ENCODE measurements around the gene ZDHHC4.

Gene ZDHHC4

GRCh38 chr7:6616854-6617643 lies 39.8 kb downstream of the ZDHHC4 start:
- H3K36me3 ChIP-seq (replicated peaks; ENCODE audit: insufficient read depth, low read length) = no peaks in the 10 kb centered on the region
- H3K79me2 ChIP-seq (ENCODE audit: low read length) = no peaks in the 10 kb centered on the region
- H3K9me3 ChIP-seq (replicated peaks; ENCODE audit: insufficient read depth, low read length) = no peaks in the 10 kb centered on the region
- 0 out of 2 replicates have a peak, but pooled peaks cover 6% of the 10 kb centered on the region for H3F3A ChIP-seq (ENCODE audit: insufficient read depth, low read length)
- no peak overlapping the region for H2AFZ ChIP-seq (ENCODE audit: low read length)
- H4K20me1 ChIP-seq (ENCODE audit: insufficient read depth, low read length) = no peaks in the 10 kb centered on the region
- TF ChIP-seq EZH2phosphoT487 (IDR thresholded peaks at IDR 0.05; ENCODE audit: low read length) (no peak), CTCF (IDR thresholded peaks at IDR 0.05; ENCODE audit: low read length) (no peak), EZH2 (optimal IDR thresholded peaks at IDR 0.05; ENCODE audit: low read depth, low read length) (no peak)
- no peak for DNase-seq
- H3K4me2 ChIP-seq (ENCODE audit: low read depth, low read length) = no peak overlapping the region
- no peak overlapping the region for H3K4me3 ChIP-seq (ENCODE audit: low read length)
- H3K27ac ChIP-seq (ENCODE audit: low read length) = no peak overlapping the region
- H3K9ac ChIP-seq (ENCODE audit: low read length) = no peak overlapping the region
- H3K4me1 ChIP-seq (ENCODE audit: low read length) = peaks cover 22% of the 10 kb centered on the region
- H3K27me3 ChIP-seq (replicated peaks; ENCODE audit: insufficient read depth, low read length) = no peaks in the 10 kb centered on the region
- no peaks in the 10 kb centered on the region for H3K9me2 ChIP-seq (replicated peaks; ENCODE audit: insufficient read depth, low read length)

GRCh38 chr7:6618621-6619020 lies 41.4 kb downstream of the ZDHHC4 start:
- Histone ChIP-seq H3K4me2 (ENCODE audit: low read depth, low read length) (no peak overlapping the region), H3K4me1 (ENCODE audit: low read length) (peaks cover 22% of the 10 kb centered on the region), H3F3A (ENCODE audit: insufficient read depth, low read length) (0 out of 2 replicates have a peak, but pooled peaks cover 6% of the 10 kb centered on the region), H3K4me3 (ENCODE audit: low read length) (no peak overlapping the region), H3K79me2 (ENCODE audit: low read length) (no peaks in the 10 kb centered on the region), H3K36me3 (replicated peaks; ENCODE audit: insufficient read depth, low read length) (no peaks in the 10 kb centered on the region), H4K20me1 (ENCODE audit: insufficient read depth, low read length) (no peaks in the 10 kb centered on the region), H3K9me2 (replicated peaks; ENCODE audit: insufficient read depth, low read length) (no peaks in the 10 kb centered on the region), H3K9ac (ENCODE audit: low read length) (no peak overlapping the region), H3K27ac (ENCODE audit: low read length) (no peak overlapping the region), H2AFZ (ENCODE audit: low read length) (no peak overlapping the region), H3K27me3 (replicated peaks; ENCODE audit: insufficient read depth, low read length) (no peaks in the 10 kb centered on the region), H3K9me3 (replicated peaks; ENCODE audit: insufficient read depth, low read length) (no peaks in the 10 kb centered on the region)
- no peak for DNase-seq
- TF ChIP-seq EZH2phosphoT487 (IDR thresholded peaks at IDR 0.05; ENCODE audit: low read length) = no peak
- TF ChIP-seq CTCF (IDR thresholded peaks at IDR 0.05; ENCODE audit: low read length) = no peak

GRCh38 chr7:6619961-6620360 lies 42.7 kb downstream of the ZDHHC4 start:
- Histone ChIP-seq H3K27ac (ENCODE audit: low read length) (no peak overlapping the region), H4K20me1 (ENCODE audit: insufficient read depth, low read length) (no peaks in the 10 kb centered on the region), H2AFZ (ENCODE audit: low read length) (no peak overlapping the region), H3K4me1 (ENCODE audit: low read length) (peaks cover 31% of the 10 kb centered on the region), H3K4me2 (ENCODE audit: low read depth, low read length) (peak overlapping the region; percentile 7), H3K36me3 (replicated peaks; ENCODE audit: insufficient read depth, low read length) (no peaks in the 10 kb centered on the region), H3K9ac (ENCODE audit: low read length) (no peak overlapping the region), H3K79me2 (ENCODE audit: low read length) (no peaks in the 10 kb centered on the region), H3K27me3 (replicated peaks; ENCODE audit: insufficient read depth, low read length) (no peaks in the 10 kb centered on the region), H3K9me2 (replicated peaks; ENCODE audit: insufficient read depth, low read length) (no peaks in the 10 kb centered on the region), H3K4me3 (ENCODE audit: low read length) (no peak overlapping the region), H3K9me3 (replicated peaks; ENCODE audit: insufficient read depth, low read length) (no peaks in the 10 kb centered on the region), H3F3A (ENCODE audit: insufficient read depth, low read length) (0 out of 2 replicates have a peak, but pooled peaks cover 6% of the 10 kb centered on the region)
- peak; percentile 76 for DNase-seq
- TF ChIP-seq CTCF (IDR thresholded peaks at IDR 0.05; ENCODE audit: low read length) (no peak), EZH2 (optimal IDR thresholded peaks at IDR 0.05; ENCODE audit: low read depth, low read length) (no peak)
